Pons (tissue), 1 donor: Measurements from ENCODE around the gene PANK1.

Experiments
- DNase-seq: peaks from one replicate; pipeline ENCODE4 v3.0.0-alpha.2; 2016; ENCODE audit warnings: low spot score

The PANK1 gene

GRCh38 chr10:89644967-89645741, at the start of gene PANK1:
Gene PANK1 (minus strand): TSS chr10:89645242. CDS start chr10:89644891, 351 bp downstream.
- DNase-seq, result peak; percentile 60

- DNase-seq, result no peak
Observed at GRCh38 chr10:89693176-89693575, 48.1 kb upstream of the PANK1 start.

- DNase-seq, result no peak
Observed at GRCh38 chr10:89692416-89692815, 47.4 kb upstream of the PANK1 start.

- DNase-seq, result no peak
Observed at GRCh38 chr10:89690027-89690426, 45.0 kb upstream of the PANK1 start.

- DNase-seq, result no peak
Observed at GRCh38 chr10:89685936-89686335, 40.9 kb upstream of the PANK1 start.

- no peak for DNase-seq
Observed at GRCh38 chr10:89684604-89685003, 39.6 kb upstream of the PANK1 start.

- no peak for DNase-seq
Observed at GRCh38 chr10:89683883-89684282, 38.8 kb upstream of the PANK1 start.

GRCh38 chr10:89679986-89680385, 34.9 kb upstream of the PANK1 start:
- no peak for DNase-seq

- DNase-seq, result no peak
Observed at GRCh38 chr10:89677341-89677740, 32.3 kb upstream of the PANK1 start.

GRCh38 chr10:89670926-89671325, 25.9 kb upstream of the PANK1 start:
- no peak for DNase-seq

GRCh38 chr10:89669985-89670384, 24.9 kb upstream of the PANK1 start:
- DNase-seq, result peak; percentile 49

- no peak for DNase-seq
Observed at GRCh38 chr10:89668386-89669071, 23.5 kb upstream of the PANK1 start.

GRCh38 chr10:89666138-89666537, 21.1 kb upstream of the PANK1 start:
- DNase-seq, result no peak

- DNase-seq, result no peak
Observed at GRCh38 chr10:89665302-89665701, 20.3 kb upstream of the PANK1 start.

GRCh38 chr10:89664203-89664602, 19.2 kb upstream of the PANK1 start:
- DNase-seq, result no peak

- DNase-seq, result no peak
Observed at GRCh38 chr10:89663144-89663543, 18.1 kb upstream of the PANK1 start.

- DNase-seq, result no peak
Observed at GRCh38 chr10:89662596-89662995, 17.6 kb upstream of the PANK1 start.

GRCh38 chr10:89659143-89660131, 14.4 kb upstream of the PANK1 start:
- no peak for DNase-seq

GRCh38 chr10:89657302-89657701, 12.3 kb upstream of the PANK1 start:
- no peak for DNase-seq

- DNase-seq, result no peak
Observed at GRCh38 chr10:89655722-89656121, 10.7 kb upstream of the PANK1 start.

GRCh38 chr10:89653410-89653869, 8.4 kb upstream of the PANK1 start:
- no peak for DNase-seq

GRCh38 chr10:89652806-89653370, 7.8 kb upstream of the PANK1 start:
- no peak for DNase-seq
